CD14-positive monocyte (primary cell): Measurements from ENCODE around the gene ARHGEF37. TPM values are rescaled to one million over a fixed set of nuclear protein-coding genes. Genes with fewer than 3 reads are reported as not detected.
A peak's percentile ranks its signal among the peaks of the same experiment; 100 is the strongest.
"Not testable (repeated sequence)": the region's sequence is repeated elsewhere in the genome, so short reads cannot be mapped to it uniquely, and the experiment has no call there.

Experiments
- DNase-seq, 3 donors: peaks; one replicate each; pipeline ENCODE4 v3.0.0-alpha.2; 2011 to 2022
- H2AFZ ChIP-seq: 2 replicates; pipeline ENCODE4 v1.6.0; 2012; ENCODE audit warnings: mild to moderate bottlenecking, low read depth, low read length, inconsistent platforms; ENCODE audit not compliant: insufficient read depth, poor library complexity, severe bottlenecking
- H3K27ac ChIP-seq, 2 donors: 1 replicate in 1 of 2; 2 replicates in 1 of 2; pipeline ENCODE4 v1.5.1; 2012 to 2013; ENCODE audit warnings: low read length in 2 of 2, control low read depth in 1 of 2, inconsistent platforms in 1 of 2, low read depth in 1 of 2, mild to moderate bottlenecking in 1 of 2
- H3K27me3 ChIP-seq, 2 donors: one replicate each; pipeline versions ENCODE4 v1.6.0 to v1.6.1; 2011 to 2013; ENCODE audit warnings: low read length in 2 of 2; ENCODE audit not compliant: control insufficient read depth in 2 of 2, insufficient read depth in 2 of 2
- H3K36me3 ChIP-seq, 2 donors: replicated peaks in 1 of 2; 1 replicate in 1 of 2; 2 replicates in 1 of 2; pipeline versions ENCODE4 v1.5.1 to v1.6.1; 2012 to 2013; ENCODE audit warnings: low read length in 2 of 2, control low read depth in 1 of 2, inconsistent platforms in 1 of 2, mild to moderate bottlenecking in 1 of 2; ENCODE audit not compliant: insufficient read depth in 2 of 2, control insufficient read depth in 1 of 2
- H3K4me1 ChIP-seq, 2 donors: 1 replicate in 1 of 2; 2 replicates in 1 of 2; pipeline versions ENCODE4 v1.5.1 to v1.6.1; 2012 to 2013; ENCODE audit warnings: low read length in 2 of 2, control low read depth in 1 of 2, inconsistent platforms in 1 of 2, mild to moderate bottlenecking in 1 of 2, moderate library complexity in 1 of 2; ENCODE audit not compliant: insufficient read depth in 2 of 2, control insufficient read depth in 1 of 2
- H3K4me2 ChIP-seq: replicated peaks from 2 replicates; pipeline ENCODE3; 2012; ENCODE audit warnings: low read length, moderate library complexity, mild to moderate bottlenecking; ENCODE audit not compliant: poor library complexity, severe bottlenecking; ENCODE audit errors: extremely low read depth
- H3K4me3 ChIP-seq, 3 experiments: fragments of 200-600 bp in 1 of 3; sonication (generic) in 1 of 3; replicated peaks in 1 of 3; 1 replicate in 2 of 3; 2 replicates in 1 of 3; pipeline ENCODE4 v1.5.1; 2011 to 2013; ENCODE audit warnings: low read length in 3 of 3, mild to moderate bottlenecking in 3 of 3, control low read depth in 2 of 3, low read depth in 2 of 3, inconsistent platforms in 1 of 3, moderate library complexity in 1 of 3
- H3K79me2 ChIP-seq: 2 replicates; pipeline ENCODE4 v1.6.0; 2012; ENCODE audit warnings: mild to moderate bottlenecking, control low read depth, inconsistent platforms, low read length, moderate library complexity; ENCODE audit not compliant: insufficient read depth
- H3K9ac ChIP-seq: 2 replicates; pipeline ENCODE4 v1.6.0; 2017; ENCODE audit warnings: low read length, mild to moderate bottlenecking; ENCODE audit not compliant: insufficient read depth, poor library complexity, severe bottlenecking
- H3K9me3 ChIP-seq, 2 donors: replicated peaks in 1 of 2; 1 replicate in 1 of 2; 2 replicates in 1 of 2; pipeline versions ENCODE4 v1.5.1 to v1.6.1; 2012 to 2013; ENCODE audit warnings: low read length in 2 of 2, control low read depth in 1 of 2; ENCODE audit not compliant: control insufficient read depth in 1 of 2, insufficient read depth in 1 of 2
- H4K20me1 ChIP-seq: 2 replicates; pipeline ENCODE4 v1.6.0; 2012; ENCODE audit warnings: mild to moderate bottlenecking, low read length, control low read depth, moderate library complexity; ENCODE audit not compliant: insufficient read depth
- H3K27ac Mint-ChIP-seq, 7 donors: one replicate each; pipeline ENCODE4 v1.8.0; 2020; ENCODE audit warnings: mild to moderate bottlenecking in 7 of 7, mixed read lengths in 7 of 7, moderate library complexity in 6 of 7, inconsistent platforms in 2 of 7
- H3K27me3 Mint-ChIP-seq, 3 donors: one replicate each; pipeline ENCODE4 v1.8.0; 2021 to 2022; ENCODE audit warnings: low read depth in 3 of 3, mild to moderate bottlenecking in 3 of 3, mixed read lengths in 3 of 3, moderate library complexity in 3 of 3, inconsistent platforms in 1 of 3
- H3K36me3 Mint-ChIP-seq, 2 donors: one replicate each; pipeline ENCODE4 v1.8.0; 2020; ENCODE audit warnings: mixed read lengths in 2 of 2, inconsistent platforms in 1 of 2, mild to moderate bottlenecking in 1 of 2
- H3K4me1 Mint-ChIP-seq: one replicate; pipeline ENCODE4 v1.8.0; 2020; ENCODE audit warnings: mild to moderate bottlenecking, mixed read lengths
- H3K4me3 Mint-ChIP-seq, 2 donors: one replicate each; pipeline ENCODE4 v1.8.0; 2020; ENCODE audit warnings: mild to moderate bottlenecking in 2 of 2, mixed read lengths in 2 of 2, moderate library complexity in 1 of 2
- H3K9me3 Mint-ChIP-seq, 7 donors: one replicate each; pipeline ENCODE4 v1.8.0; 2020 to 2022; ENCODE audit warnings: mixed read lengths in 7 of 7, mild to moderate bottlenecking in 6 of 7, moderate library complexity in 6 of 7, inconsistent platforms in 2 of 7
- CTCF ChIP-seq: fragments of 200-600 bp; IDR thresholded peaks from one replicate; pipeline ENCODE4 v1.8.0; 2022; ENCODE audit warnings: antibody characterized with exemption, mild to moderate bottlenecking
- WGBS: methylation state at CpG from one replicate; pipeline ENCODE4 v1.1.5; 2013; ENCODE audit warnings: missing lambda C conversion rate; ENCODE audit not compliant: insufficient coverage; 5-methylcytosine and 5-hydroxymethylcytosine counted together
- intact Hi-C, 2 donors: fragments of 100-400 bp; cut with micrococcal nuclease; formaldehyde crosslinking; loops; one replicate each; pipeline versions ENCODE4 v1.15.0 to v1.15.1; 2023
- polyA plus RNA-seq, 3 donors: library from polyadenylated mRNA; depleted of rRNA in 1 of 3; unstranded in 2 of 3; stranded (reverse) in 1 of 3; fragments of 300-500 nt in 2 of 3; fragments of >200 nt in 1 of 3; fragmentation: Illumina TruSeq in 2 of 3; gene quantifications; 1 replicate in 2 of 3; 2 replicates in 1 of 3; pipeline ENCODE4 v1.2.3, GENCODE V29; 2012 to 2021

Gene ARHGEF37
- polyA plus RNA-seq, 3 donors, result not detected

- no peaks in the 10 kb centered on the region for H3K79me2 ChIP-seq
- H3K4me1 ChIP-seq, result no peaks in the 10 kb centered on the region
- TF ChIP-seq CTCF, result no peak
- H3K4me3 ChIP-seq, result no peak overlapping the region
- H3K9ac ChIP-seq, result no peak overlapping the region
- no peaks in the 10 kb centered on the region for H3K36me3 ChIP-seq
- no peak overlapping the region for H3K27ac ChIP-seq
- H4K20me1 ChIP-seq, result no peaks in the 10 kb centered on the region
- intact Hi-C loops, result no loop called here
- H2AFZ ChIP-seq, result no peak overlapping the region
- no peaks in the 10 kb centered on the region for H3K27me3 ChIP-seq
- no peak overlapping the region for H3K27ac Mint-ChIP-seq
- DNase-seq, result no peak
- H3K4me2 ChIP-seq, result no peak overlapping the region
- H3K4me1 Mint-ChIP-seq, result no peaks in the 10 kb centered on the region
- H3K9me3 Mint-ChIP-seq, result peaks cover 0 to 6% (median 0%) of the 10 kb centered on the region in 7 donors
- H3K4me3 Mint-ChIP-seq, result no peak overlapping the region
- H3K9me3 ChIP-seq, result no peaks in the 10 kb centered on the region
- H3K27me3 Mint-ChIP-seq, result peaks cover 0 to 2% (median 0%) of the 10 kb centered on the region in 3 donors
- H3K36me3 Mint-ChIP-seq, result no peaks in the 10 kb centered on the region
- 96% methylated on average over 2 of the region's 3 CpGs for WGBS
Observed at GRCh38 chr5:149647334-149647733, 66.0 kb downstream of the ARHGEF37 start.

GRCh38 chr5:149648464-149649393 is 67.4 kb downstream of the ARHGEF37 start:
- H3K4me1 Mint-ChIP-seq, H3K4me1 ChIP-seq, H3K36me3 Mint-ChIP-seq, H3K27me3 ChIP-seq, H3K27ac ChIP-seq, H3K4me2 ChIP-seq, H2AFZ ChIP-seq, H3K27me3 Mint-ChIP-seq, H3K9me3 ChIP-seq, H3K4me3 Mint-ChIP-seq, H3K36me3 ChIP-seq, H3K9me3 Mint-ChIP-seq, H3K4me3 ChIP-seq, intact Hi-C loops, H3K9ac ChIP-seq, DNase-seq, H4K20me1 ChIP-seq, H3K79me2 ChIP-seq: not testable (repeated sequence)
- 96% methylated on average over 3 of the region's 6 CpGs for WGBS
- peak overlapping the region in 1 of 7 donors; percentile 5 for H3K27ac Mint-ChIP-seq

- H3K27ac ChIP-seq, H3K79me2 ChIP-seq, H3K36me3 Mint-ChIP-seq, H3K4me1 ChIP-seq, H3K36me3 ChIP-seq, H3K4me3 Mint-ChIP-seq, H3K4me3 ChIP-seq, H3K27ac Mint-ChIP-seq, H3K9ac ChIP-seq, H3K27me3 Mint-ChIP-seq, H2AFZ ChIP-seq, H3K9me3 Mint-ChIP-seq, H4K20me1 ChIP-seq, DNase-seq, H3K27me3 ChIP-seq, intact Hi-C loops, H3K4me1 Mint-ChIP-seq, H3K9me3 ChIP-seq, H3K4me2 ChIP-seq: not testable (repeated sequence)
- WGBS, result no CpG with 5 or more reads among the region's 1 CpG
Observed at GRCh38 chr5:149649730-149650129, 68.4 kb downstream of the ARHGEF37 start.
